GM12878 (cell line): ENCODE measurements around the gene GSC2. TPM values are rescaled to one million over a fixed set of nuclear protein-coding genes. Genes with fewer than 3 reads are reported as not detected.

Experiments used
- ATAC-seq: fragments of 200-7000 bp; cut with Tn5 transposase; 3 replicates; pipeline ENCODE4 v1.9.1; 2020; ENCODE audit warnings: mild to moderate bottlenecking, moderate library complexity
- BruUV-seq: library from RNA; stranded (reverse); fragments of 400-500 nt; replicated peaks from 2 replicates; lab custom pipeline; 2021; lab: Mats Ljungman, UMichigan
- CTCF ChIA-PET: fragments of 300-600 bp; sonication (Branson Sonifier 250); formaldehyde crosslinking; extraction: SDS; loops from one replicate; lab custom pipeline; 2021; ENCODE audit warnings: inconsistent platforms; lab: Yijun Ruan, JAX
- POLR2A ChIA-PET: fragments of 350-600 bp; formaldehyde crosslinking; extraction: SDS; loops from one replicate; lab custom pipeline; 2021; ENCODE audit warnings: inconsistent platforms; lab: Charles Lee
- RAD21 ChIA-PET: fragments of 300-600 bp; sonication (Branson Sonifier 250); formaldehyde crosslinking; loops from one replicate; lab custom pipeline; 2023; ENCODE audit warnings: antibody characterized with exemption; ENCODE audit not compliant: unreplicated experiment; lab: Charles Lee
- SMC1A ChIA-PET: fragments of 300-600 bp; sonication (Branson Sonifier 250); formaldehyde crosslinking; loops from one replicate; lab custom pipeline; 2023; ENCODE audit not compliant: unreplicated experiment, uncharacterized antibody; lab: Charles Lee
- DNase-seq: peaks from one replicate; pipeline ENCODE4 v3.0.0-alpha.2; 2011; ENCODE audit warnings: low read depth, low spot score
- FAIRE-seq: peaks from 3 replicates; lab custom pipeline; 2011; peaks lifted over from hg19 to GRCh38; lab: Jason Lieb, UNC
- H2AFZ ChIP-seq: 2 replicates; pipeline ENCODE4 v1.6.0; 2011; ENCODE audit warnings: low read depth, low read length, control low read depth; ENCODE audit not compliant: control insufficient read depth
- H3K27ac ChIP-seq: 2 replicates; pipeline ENCODE4 v1.5.1; 2011; ENCODE audit warnings: control low read depth; ENCODE audit not compliant: control insufficient read depth, insufficient read depth
- H3K27me3 ChIP-seq, 2 experiments: replicated peaks in 1 of 2; 2 replicates each; pipeline versions ENCODE4 v1.6.0 to v1.6.1; 2011; ENCODE audit warnings: low read length in 1 of 2; ENCODE audit not compliant: control insufficient read depth in 2 of 2, insufficient read depth in 2 of 2
- H3K36me3 ChIP-seq, 2 experiments: 2 replicates each; pipeline ENCODE4 v1.5.1; 2011; ENCODE audit warnings: low read length in 1 of 2; ENCODE audit not compliant: control insufficient read depth in 2 of 2, insufficient read depth in 2 of 2
- H3K4me1 ChIP-seq: 2 replicates; pipeline ENCODE4 v1.6.1; 2011; ENCODE audit warnings: mild to moderate bottlenecking, low read length, moderate library complexity, mixed read lengths; ENCODE audit not compliant: control insufficient read depth, insufficient read depth
- H3K4me2 ChIP-seq: 2 replicates; pipeline ENCODE4 v1.6.0; 2011; ENCODE audit warnings: control low read depth; ENCODE audit not compliant: control insufficient read depth, insufficient read depth
- H3K4me3 ChIP-seq: fragments of 200-600 bp; sonication (generic); 2 replicates; pipeline ENCODE4 v1.5.1; 2016
- H3K79me2 ChIP-seq: 2 replicates; pipeline ENCODE4 v1.6.0; 2011; ENCODE audit warnings: low read length; ENCODE audit not compliant: control insufficient read depth, insufficient read depth
- H3K9ac ChIP-seq: 2 replicates; pipeline ENCODE4 v1.8.0; 2011; ENCODE audit warnings: low read length, control low read depth, mixed read lengths; ENCODE audit not compliant: control insufficient read depth, insufficient read depth
- H3K9me3 ChIP-seq: replicated peaks from 3 replicates; pipeline ENCODE4 v1.5.1; 2011; ENCODE audit warnings: mild to moderate bottlenecking, low read length; ENCODE audit not compliant: control insufficient read depth, insufficient read depth
- H4K20me1 ChIP-seq: 2 replicates; pipeline ENCODE4 v1.6.0; 2011; ENCODE audit not compliant: control insufficient read depth, insufficient read depth
- ASH2L ChIP-seq: fragments of 300-600, 200-600 bp; sonication (generic); IDR thresholded peaks from 2 replicates; pipeline ENCODE4 v1.6.1; 2017; ENCODE audit warnings: low read depth, mild to moderate bottlenecking, borderline replicate concordance
- RB1 ChIP-seq: fragments of 450-650 bp; formaldehyde crosslinking; IDR thresholded peaks from 2 replicates; pipeline ENCODE4 v1.6.1; 2017; ENCODE audit warnings: mild to moderate bottlenecking, borderline replicate concordance
- WGBS: methylation state at CpG from one replicate; pipeline ENCODE4 v1.1.6; 2016; ENCODE audit warnings: low lambda C conversion rate; ENCODE audit not compliant: insufficient replicate concordance, insufficient coverage; ENCODE audit errors: missing lambda C conversion rate; 5-methylcytosine and 5-hydroxymethylcytosine counted together
- in situ Hi-C: fragments of 300-500 bp; cut with MboI; formaldehyde crosslinking; loops from 9 replicates; pipeline ENCODE4 v1.14.3; 2018; ENCODE audit warnings: mixed read lengths
- intact Hi-C: fragments of 100-400 bp; cut with micrococcal nuclease; formaldehyde crosslinking; loops from one replicate; pipeline ENCODE4 v1.14.2; 2022; ENCODE audit not compliant: unreplicated experiment
- polyA plus RNA-seq, 11 experiments: library from polyadenylated mRNA; depleted of rRNA in 4 of 11; unstranded in 6 of 11; stranded (reverse) in 5 of 11; fragments of >200 nt; fragmentation: Nextera tagmentation in 4 of 11; fragmentation: Illumina TruSeq in 1 of 11; extraction: Ambion mirVana in 4 of 11; extraction: Trizol in 1 of 11; gene quantifications; 1 replicate in 1 of 11; 2 replicates in 10 of 11; pipeline versions ENCODE4 v1.2.1 to v1.2.3, GENCODE V29; 2011 to 2016; ENCODE audit warnings: inconsistent platforms in 2 of 11, missing spikeins in 2 of 11, low read depth in 1 of 11
- total RNA-seq, 4 experiments: library from RNA; depleted of rRNA in 3 of 4; stranded (reverse); fragments of >200 nt in 3 of 4; fragmentation: Illumina TruSeq in 1 of 4; extraction: Trizol in 1 of 4; gene quantifications; 2 replicates each; pipeline versions ENCODE4 v1.2.1 to v1.2.3, GENCODE V29; 2013 to 2021
- TF ChIP-seq, protein P1 (sequence below): fragments of 150-350 bp; IDR thresholded peaks from 2 replicates; pipeline ENCODE4 v1.6.1; 2016; ENCODE audit warnings: low read depth, low read length

GSC2 gene
- total and polyA plus RNA-seq, 10 of the 15 experiments (the other 5 are each of a cell fraction or from before 2014, with no cell fraction given): not detected

DNA sequence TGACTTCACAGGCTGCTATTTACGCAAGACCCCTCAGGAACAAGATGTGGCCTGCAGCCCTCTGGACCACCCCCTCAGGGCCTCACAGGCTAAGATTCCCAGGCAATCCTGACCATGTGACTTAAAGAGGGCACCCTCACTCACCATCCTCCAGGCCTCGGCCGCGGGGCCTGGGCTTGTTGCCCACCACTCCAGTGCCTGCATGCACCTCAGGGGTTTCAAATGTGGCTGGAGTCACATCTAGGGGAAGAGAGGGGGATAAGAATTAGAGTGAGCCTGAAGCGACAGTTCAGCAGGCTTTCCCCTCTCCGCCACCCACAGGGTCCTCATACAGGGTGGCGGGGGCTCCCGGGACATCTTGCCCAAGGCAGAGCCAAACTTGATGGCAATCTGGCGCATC, 7.7 kb downstream of the GSC2 start:
- no peaks in the 10 kb centered on the region for H3K9me3 ChIP-seq
- no peak overlapping the region for H3K27ac ChIP-seq
- intact Hi-C loops: no loop called here
- no peak overlapping the region for H2AFZ ChIP-seq
- no peak overlapping the region for H3K4me3 ChIP-seq
- 99% methylated on average over 9 of the region's 9 CpGs for WGBS
- in situ Hi-C loops: no loop called here
- BruUV-seq: no TSS peak
- peaks cover 0 to under 1% of the 10 kb centered on the region in 2 experiments; a peak in 1 of 4 replicates for H3K27me3 ChIP-seq
- no peak overlapping the region for H3K9ac ChIP-seq
- POLR2A ChIA-PET: no interaction called here
- no peak overlapping the region for H3K4me2 ChIP-seq
- CTCF ChIA-PET: interaction anchor here (1.1 to 3.4 kb wide), 2 partner anchors 37 to 487 kb away, joined by 5 to 24 read pairs; partner anchors contain the start of gene SLC25A1
- SMC1A ChIA-PET: no interaction called here
- peaks cover 13% of the 10 kb centered on the region for H3K79me2 ChIP-seq
- FAIRE-seq (no peak), DNase-seq (no peak), ATAC-seq (no peak)
- peaks cover 9 to 15% of the 10 kb centered on the region in 2 experiments; a peak in 3 of 4 replicates for H3K36me3 ChIP-seq
- no peak for TF ChIP-seq RB1
- H3K4me1 ChIP-seq: peaks cover 4% of the 10 kb centered on the region
- RAD21 ChIA-PET: no interaction called here
- H4K20me1 ChIP-seq: no peaks in the 10 kb centered on the region

DNA sequence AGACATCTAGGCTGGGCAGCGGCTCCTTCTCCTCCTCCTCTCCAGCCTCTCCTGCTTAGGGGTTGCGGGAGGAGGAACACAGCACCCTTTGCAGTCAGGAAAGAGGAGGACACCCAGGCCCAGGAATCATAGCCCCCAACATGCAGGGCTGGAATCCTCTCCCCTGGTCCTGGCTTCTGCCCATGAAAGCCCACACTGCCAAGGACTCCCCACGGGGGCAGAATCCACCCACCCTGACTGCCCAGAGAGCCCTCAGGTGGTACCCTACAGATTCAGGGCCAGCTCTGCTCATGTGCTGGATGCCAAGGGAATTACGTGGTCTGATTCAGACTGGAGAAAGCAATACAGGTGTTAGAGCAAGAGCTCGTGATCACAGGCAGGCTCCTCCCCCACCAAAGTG, 10.1 kb downstream of the GSC2 start:
- peaks cover 14 to 17% of the 10 kb centered on the region in 2 experiments for H3K36me3 ChIP-seq
- POLR2A ChIA-PET: no interaction called here
- no peak for TF ChIP-seq ASH2L
- TF ChIP-seq, protein P1, sequence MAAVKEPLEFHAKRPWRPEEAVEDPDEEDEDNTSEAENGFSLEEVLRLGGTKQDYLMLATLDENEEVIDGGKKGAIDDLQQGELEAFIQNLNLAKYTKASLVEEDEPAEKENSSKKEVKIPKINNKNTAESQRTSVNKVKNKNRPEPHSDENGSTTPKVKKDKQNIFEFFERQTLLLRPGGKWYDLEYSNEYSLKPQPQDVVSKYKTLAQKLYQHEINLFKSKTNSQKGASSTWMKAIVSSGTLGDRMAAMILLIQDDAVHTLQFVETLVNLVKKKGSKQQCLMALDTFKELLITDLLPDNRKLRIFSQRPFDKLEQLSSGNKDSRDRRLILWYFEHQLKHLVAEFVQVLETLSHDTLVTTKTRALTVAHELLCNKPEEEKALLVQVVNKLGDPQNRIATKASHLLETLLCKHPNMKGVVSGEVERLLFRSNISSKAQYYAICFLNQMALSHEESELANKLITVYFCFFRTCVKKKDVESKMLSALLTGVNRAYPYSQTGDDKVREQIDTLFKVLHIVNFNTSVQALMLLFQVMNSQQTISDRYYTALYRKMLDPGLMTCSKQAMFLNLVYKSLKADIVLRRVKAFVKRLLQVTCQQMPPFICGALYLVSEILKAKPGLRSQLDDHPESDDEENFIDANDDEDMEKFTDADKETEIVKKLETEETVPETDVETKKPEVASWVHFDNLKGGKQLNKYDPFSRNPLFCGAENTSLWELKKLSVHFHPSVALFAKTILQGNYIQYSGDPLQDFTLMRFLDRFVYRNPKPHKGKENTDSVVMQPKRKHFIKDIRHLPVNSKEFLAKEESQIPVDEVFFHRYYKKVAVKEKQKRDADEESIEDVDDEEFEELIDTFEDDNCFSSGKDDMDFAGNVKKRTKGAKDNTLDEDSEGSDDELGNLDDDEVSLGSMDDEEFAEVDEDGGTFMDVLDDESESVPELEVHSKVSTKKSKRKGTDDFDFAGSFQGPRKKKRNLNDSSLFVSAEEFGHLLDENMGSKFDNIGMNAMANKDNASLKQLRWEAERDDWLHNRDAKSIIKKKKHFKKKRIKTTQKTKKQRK: no peak
- no peak overlapping the region for H3K27ac ChIP-seq
- no peak overlapping the region for H3K4me2 ChIP-seq
- H3K4me1 ChIP-seq: peaks cover 4% of the 10 kb centered on the region
- no peak overlapping the region for H3K4me3 ChIP-seq
- intact Hi-C loops: no loop called here
- H3K79me2 ChIP-seq: peaks cover 13% of the 10 kb centered on the region
- H4K20me1 ChIP-seq: no peaks in the 10 kb centered on the region
- no TSS peak for BruUV-seq
- H3K9me3 ChIP-seq: no peaks in the 10 kb centered on the region
- no peak overlapping the region for H3K9ac ChIP-seq
- no peak overlapping the region for H2AFZ ChIP-seq
- FAIRE-seq (no peak), DNase-seq (no peak), ATAC-seq (no peak)
- RAD21 ChIA-PET: no interaction called here
- H3K27me3 ChIP-seq: no peaks in the 10 kb centered on the region
- CTCF ChIA-PET: no interaction called here
- SMC1A ChIA-PET: no interaction called here
- in situ Hi-C loops: no loop called here
- WGBS: 89% methylated on average over 5 of the region's 5 CpGs
